HG03064 (cell line): Measurements from ENCODE around the gene FAM153A.
"Not testable (repeated sequence)": the region's sequence is repeated elsewhere in the genome, so short reads cannot be mapped to it uniquely, and the experiment has no call there.

Experiments
- ATAC-seq: cut with Tn5 transposase; IDR thresholded peaks from one replicate; pipeline ENCODE4 v1.9.1; 2021; ENCODE audit warnings: low read depth; ENCODE audit not compliant: unreplicated experiment

The FAM153A gene

DNA sequence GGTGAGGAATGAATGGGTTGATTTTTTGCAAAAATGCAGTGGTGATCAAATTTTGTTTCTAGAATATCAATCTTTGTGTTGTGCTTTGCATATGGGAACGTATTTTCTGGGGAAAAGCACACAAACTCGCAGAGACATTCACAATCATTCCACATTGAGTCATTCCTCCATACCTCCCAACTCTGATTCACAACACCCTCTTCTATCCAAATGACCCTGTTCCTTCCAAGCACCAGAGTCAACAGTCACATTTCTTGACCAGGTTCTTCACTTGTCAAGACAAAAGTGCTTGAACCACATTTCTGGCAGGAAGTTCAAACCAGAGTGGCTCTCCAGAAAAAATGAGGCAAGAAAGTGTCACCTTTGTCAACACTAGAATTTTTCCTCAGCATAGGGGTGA, 35.3 kb downstream of the FAM153A start:
- not testable (repeated sequence) for ATAC-seq

DNA sequence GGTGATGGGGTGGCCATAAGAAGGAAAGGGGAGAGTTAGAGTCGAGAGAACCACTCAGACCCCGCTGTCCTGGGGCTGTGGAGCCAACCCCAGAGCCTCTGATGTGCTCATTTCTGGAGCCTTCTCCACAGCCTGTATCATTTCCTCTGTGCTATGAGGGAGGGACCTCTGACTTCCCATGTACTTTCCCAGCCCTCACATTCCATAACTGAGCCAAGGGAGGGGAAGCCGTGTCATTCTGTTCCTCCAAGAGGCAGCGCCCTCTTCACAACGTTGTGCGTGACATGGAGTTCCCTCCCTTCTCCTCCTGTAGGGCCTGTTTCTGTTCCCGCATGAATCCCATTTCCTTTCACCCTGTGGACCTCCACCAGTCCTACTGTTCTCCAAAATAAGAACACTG, 57.8 kb downstream of the FAM153A start:
- ATAC-seq: not testable (repeated sequence)

DNA sequence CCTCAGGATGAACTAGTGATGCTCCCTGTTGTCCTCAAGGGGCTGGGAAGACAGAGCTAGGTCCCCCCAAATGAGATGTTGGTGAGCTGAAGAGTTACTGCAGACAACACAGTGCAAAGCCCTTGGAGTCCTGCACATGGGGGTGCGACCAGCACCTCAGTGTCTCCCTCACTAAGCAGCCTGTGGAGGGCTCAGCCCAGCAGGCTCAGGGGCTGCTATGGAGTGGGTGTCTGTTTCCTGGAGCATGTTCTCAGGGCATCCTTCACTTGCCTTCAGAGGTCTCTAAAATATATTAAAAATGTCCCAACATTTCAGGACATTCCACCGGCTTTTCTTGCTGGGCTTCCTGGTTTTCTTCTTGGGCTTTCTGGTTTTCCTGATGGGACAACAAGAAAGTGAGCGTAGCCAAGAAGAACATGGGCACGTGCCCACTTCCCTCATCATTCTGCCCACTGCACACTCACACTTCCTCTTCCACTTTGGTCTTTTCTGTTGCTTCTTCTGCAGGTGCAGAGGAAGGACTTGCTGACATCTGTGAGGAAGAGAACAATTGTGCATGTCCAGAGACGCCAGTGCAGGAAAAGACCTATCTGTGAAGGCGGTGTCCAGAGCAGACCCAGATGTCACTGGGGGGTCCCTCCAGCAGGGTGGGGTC, 58.7 kb downstream of the FAM153A start:
- not testable (repeated sequence) for ATAC-seq

DNA sequence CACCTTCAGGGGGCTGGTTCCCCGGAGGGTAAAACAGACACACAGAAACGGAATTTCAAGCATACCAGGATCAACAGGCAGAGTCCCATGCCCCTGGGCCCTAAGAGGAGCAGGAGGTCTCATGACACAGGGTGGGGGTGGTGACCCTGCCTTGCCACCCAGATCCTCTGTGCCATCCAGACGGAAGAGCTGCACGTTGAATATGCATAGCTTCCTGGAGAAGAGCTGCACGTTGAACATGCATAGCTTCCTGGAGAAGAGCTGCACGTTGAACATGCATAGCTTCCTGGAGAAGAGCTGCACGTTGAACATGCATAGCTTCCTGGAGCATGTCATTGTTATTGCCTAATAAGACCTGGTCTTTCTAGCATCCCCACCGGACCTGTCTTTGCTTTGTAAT, 59.9 kb downstream of the FAM153A start:
- ATAC-seq: not testable (repeated sequence)

DNA sequence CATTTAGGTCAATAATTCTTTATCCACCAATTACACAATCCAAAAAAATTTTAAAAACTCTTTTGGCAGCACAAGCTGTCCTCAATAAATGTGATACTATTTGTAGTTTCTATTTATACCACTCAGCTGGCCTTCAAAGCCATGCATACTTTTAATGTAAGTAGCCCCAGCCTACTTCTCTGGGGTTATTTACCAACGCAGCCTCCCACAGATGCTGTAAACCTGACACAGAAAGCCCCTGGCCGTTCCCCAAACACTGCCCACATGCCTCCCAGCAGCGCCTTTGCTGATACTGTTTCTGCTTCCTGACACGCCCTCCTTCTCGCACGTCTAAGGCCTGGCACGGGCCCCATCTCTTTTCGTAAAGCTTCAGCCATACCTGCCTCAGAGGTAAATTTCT, 62.7 kb downstream of the FAM153A start:
- not testable (repeated sequence) for ATAC-seq

DNA sequence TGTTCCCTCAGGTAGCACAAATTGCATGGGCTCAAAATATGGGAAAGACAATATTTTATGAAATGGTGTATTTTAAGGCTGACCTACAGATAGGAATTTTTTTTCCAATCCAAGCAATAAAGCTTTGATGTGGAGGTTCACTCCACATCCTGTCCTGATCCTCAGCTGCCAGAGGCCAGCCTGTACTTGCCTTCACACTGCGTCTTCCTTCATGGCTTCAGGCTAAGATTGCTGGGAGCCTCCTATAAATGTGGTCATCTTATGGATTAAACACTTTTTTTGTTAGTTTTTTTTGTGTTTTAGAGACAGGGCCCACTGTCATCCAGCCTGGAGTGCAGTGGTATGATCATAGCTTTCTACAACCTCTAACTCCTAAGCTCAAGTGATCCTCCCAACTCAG, 67.3 kb downstream of the FAM153A start:
- ATAC-seq: not testable (repeated sequence)

DNA sequence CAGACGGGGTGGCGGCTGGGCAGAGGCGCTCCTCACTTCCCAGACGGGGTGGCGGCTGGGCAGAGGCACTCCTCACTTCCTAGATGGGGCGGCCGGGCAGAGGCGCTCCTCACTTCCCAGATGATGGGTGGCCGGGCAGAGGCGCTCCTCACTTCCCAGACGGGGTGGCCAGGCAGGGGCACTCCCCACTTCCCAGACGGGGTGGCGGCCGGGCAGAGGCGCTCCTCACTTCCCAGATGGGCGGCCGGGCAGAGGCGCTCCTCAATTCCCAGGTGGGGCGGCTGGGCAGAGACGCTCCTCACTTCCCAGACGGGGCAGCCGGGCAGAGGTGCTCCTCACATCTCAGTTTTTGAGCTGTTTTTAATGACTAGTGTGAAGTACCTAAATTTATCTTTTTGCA, 86.6 kb downstream of the FAM153A start:
- ATAC-seq: not testable (repeated sequence)

DNA sequence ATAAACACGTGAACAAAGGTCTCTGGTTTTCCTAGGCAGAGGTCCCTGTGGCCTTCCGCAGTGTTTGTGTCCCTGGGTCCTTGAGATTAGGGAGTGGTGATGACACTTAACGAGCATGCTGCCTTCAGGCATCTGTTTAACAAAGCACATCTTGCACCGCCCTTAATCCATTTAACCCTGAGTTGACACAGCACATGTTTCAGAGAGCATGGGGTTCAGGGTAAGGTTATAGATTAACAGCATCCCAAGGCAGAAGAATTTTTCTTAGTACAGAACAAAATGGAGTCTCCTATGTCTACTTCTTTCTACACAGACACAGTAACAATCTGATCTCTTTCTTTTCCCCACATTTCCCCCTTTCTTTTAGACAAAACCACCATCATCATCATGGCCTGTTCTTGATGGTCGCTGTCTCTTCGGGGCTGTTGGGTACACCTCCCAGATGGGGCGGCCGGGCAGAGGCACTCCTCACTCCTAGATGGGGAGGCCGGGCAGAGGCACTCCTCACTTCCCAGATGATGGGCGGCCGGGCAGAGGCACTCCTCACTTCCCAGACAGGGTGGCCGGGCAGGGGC, 87.3 kb downstream of the FAM153A start:
- ATAC-seq: not testable (repeated sequence)

DNA sequence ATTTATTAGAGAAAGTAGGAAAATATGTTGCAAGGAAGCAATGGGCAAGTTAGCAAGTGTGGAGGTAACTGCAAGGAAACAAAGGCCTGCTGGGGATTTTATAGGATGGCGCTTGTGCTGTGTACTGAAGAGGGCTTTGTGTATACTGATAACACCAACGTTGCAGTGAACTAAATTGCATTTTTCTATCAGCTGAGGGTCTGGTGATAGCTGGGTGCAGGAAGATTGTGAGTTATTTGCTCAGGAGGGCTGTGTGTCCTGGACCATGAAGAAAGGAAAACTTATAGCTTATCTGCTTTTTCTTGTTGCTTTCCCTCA, 88.2 kb downstream of the FAM153A start:
- not testable (repeated sequence) for ATAC-seq

DNA sequence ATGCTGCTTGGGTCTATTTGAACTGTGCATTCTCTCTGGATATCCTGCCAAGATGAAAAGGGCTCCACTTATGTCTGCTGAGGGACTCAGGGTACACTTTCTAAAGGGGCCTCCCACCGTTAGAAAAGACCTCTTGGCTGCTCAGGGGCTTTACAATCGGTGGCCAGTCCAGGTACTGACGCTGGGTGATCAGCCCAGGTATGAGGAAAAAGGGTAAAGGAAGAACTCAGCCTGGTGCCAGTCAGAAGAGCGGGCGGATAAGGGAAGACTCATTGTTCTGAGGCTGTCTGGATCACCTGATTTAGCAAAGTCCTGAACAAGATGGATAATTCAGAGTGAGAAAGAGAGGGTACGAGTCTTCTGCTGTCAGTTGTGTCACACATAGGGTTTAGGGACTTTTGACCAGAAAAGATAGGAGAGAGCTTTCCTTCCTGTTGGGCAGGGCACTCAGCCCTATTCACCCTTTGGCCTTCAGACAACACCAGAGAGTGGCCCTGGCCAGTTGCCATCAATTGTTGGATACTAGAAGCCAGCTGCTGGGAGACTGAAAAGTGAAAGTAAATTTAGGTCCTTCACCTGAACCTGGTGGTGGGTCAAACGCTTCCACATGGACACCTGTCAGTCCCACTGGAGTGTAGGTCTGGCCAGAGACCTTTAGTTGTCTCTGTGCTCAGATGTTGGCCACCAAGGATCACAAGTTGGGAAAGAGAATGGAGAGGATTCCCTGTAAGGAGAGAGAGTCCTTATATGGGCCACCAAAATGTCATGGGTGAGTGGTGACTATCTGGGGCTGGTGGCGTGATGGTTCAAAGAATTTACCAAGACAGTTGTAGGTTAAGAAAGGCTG, 88.8 kb downstream of the FAM153A start:
- ATAC-seq: not testable (repeated sequence)

DNA sequence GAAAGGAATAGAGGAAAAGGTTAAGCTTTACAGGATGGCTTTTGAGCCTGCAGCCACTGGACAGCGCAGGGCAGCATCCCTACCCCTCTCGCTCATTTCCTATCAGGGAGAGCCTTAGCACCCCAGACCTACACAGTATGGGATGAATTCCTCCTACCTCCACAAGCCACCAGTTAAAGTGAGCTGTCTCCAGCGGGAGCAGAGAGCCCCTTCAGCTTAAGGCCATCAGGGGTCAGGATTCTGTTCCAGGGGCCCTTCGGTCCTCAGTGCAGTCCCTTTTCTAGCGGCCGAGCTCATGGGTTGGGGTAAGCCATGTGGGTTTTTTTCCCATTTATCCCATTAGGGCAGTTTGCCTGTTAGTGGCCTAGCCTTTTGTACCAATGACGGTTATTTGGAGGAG, 89.7 kb downstream of the FAM153A start:
- not testable (repeated sequence) for ATAC-seq

DNA sequence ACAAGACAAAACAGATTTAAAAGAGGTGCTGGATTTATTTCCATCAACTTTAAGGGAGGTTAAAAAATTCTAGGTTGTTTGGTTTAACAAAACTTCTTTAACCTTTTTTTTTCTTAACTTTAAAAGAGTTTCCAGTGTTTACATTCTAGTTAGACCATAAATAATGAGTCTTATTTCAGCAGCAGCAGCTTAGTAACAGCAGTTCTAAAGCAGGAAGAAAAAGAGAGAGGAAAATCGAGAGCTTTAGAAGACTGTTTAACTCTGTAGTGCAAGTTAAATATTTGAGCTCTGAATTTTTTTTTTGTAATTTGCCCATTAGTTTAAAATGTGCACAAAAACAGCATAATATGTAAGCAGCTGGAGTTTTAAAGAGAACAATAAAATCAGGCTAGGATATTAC, 90.2 kb downstream of the FAM153A start:
- ATAC-seq: not testable (repeated sequence)

DNA sequence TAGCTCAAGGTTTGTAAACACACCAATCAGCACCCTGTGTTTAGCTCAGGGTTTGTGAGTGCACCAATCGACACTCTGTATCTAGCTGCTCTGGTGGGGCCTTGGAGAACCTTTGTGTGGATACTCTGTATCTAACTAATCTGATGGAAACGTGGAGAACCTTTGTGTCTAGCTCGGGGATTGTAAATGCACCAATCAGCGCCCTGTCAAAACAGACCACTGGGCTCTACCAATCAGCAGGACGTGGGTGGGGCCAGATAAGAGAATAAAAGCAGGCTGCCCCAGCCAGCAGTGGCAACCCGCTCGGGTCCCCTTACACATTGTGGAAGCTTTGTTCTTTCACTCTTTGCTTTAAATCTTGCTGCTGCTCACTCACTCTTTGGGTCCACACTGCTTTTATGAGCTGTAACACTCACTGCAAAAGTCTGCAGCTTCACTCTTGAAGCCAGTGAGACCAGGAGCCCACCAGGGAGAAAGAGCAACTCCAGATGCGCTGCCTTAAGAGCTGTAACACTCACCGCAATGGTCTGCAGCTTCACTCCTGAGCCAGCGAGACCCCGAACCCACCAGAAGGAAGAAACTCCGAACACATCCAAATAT, 93.6 kb downstream of the FAM153A start:
- not testable (repeated sequence) for ATAC-seq

DNA sequence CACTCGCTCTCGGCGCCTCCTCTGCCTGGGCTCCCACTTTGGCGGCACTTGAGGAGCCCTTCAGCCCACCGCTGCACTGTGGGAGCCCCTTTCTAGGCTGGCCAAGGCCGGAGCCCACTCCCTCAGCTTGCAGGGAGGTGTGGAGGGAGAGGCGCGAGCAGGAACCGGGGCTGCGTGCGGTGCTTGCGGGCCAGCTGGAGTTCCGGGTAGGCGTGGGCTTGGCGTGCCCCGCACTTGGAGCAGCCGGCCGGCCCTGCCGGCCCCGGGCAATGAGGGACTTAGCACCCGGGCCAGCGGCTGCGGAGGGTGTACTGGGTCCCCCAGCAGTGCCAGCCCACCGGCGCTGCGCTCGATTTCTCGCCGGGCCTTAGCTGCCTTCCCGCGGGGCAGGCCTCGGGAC, 94.6 kb downstream of the FAM153A start:
- ATAC-seq: not testable (repeated sequence)

DNA sequence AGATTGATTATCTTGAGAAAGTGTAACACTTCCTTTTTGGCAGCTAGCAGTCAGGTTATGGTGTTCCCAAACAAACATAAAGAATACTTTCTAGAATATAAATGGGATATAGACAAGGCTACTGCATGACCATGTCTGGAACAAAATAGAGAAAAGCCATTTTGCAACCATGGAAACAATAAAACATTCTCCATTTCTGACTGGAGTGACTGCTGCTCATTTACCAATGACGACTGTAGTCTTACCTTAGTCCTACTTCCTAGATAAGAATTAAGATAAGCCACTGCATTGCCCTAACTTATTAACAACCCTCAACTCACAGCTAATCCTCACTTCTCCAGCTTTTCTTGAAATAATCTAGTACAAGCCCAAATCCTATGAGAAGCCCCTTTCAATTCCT, 100.8 kb downstream of the FAM153A start:
- not testable (repeated sequence) for ATAC-seq
